Liver (tissue), 9 donors: ENCODE measurements around the gene NPIPA1. TPM values are rescaled to one million over a fixed set of nuclear protein-coding genes. Genes with fewer than 3 reads are reported as not detected.

Experiments
- DNase-seq: peaks from one replicate; pipeline ENCODE4 v3.0.0-alpha.2; 2017; ENCODE audit warnings: low spot score
- H3K27ac ChIP-seq, 2 donors: one replicate each; pipeline ENCODE4 v1.7.0; 2013; ENCODE audit warnings: inconsistent platforms in 2 of 2, low read length in 2 of 2, control low read depth in 1 of 2, low read depth in 1 of 2, mild to moderate bottlenecking in 1 of 2
- H3K27me3 ChIP-seq, 4 donors: one replicate each; pipeline versions ENCODE4 v1.6.1 to v1.7.0; 2013; ENCODE audit warnings: low read length in 3 of 4, inconsistent platforms in 1 of 4, mild to moderate bottlenecking in 1 of 4, moderate library complexity in 1 of 4; ENCODE audit not compliant: control insufficient read depth in 4 of 4, insufficient read depth in 4 of 4
- H3K36me3 ChIP-seq, 4 donors: one replicate each; pipeline versions ENCODE4 v1.6.1 to v1.7.0; 2013; ENCODE audit warnings: low read length in 3 of 4, mild to moderate bottlenecking in 3 of 4, low read depth in 1 of 4, moderate library complexity in 1 of 4; ENCODE audit not compliant: control insufficient read depth in 4 of 4, insufficient read depth in 3 of 4
- H3K4me1 ChIP-seq, 4 donors: one replicate each; pipeline versions ENCODE4 v1.6.1 to v1.7.0; 2013; ENCODE audit warnings: low read length in 3 of 4, mild to moderate bottlenecking in 3 of 4, moderate library complexity in 1 of 4; ENCODE audit not compliant: control insufficient read depth in 4 of 4, insufficient read depth in 4 of 4
- H3K4me3 ChIP-seq, 3 donors: one replicate each; pipeline versions ENCODE4 v1.6.1 to v1.7.0; 2013; ENCODE audit warnings: low read length in 3 of 3, control low read depth in 1 of 3, low read depth in 1 of 3, mild to moderate bottlenecking in 1 of 3
- H3K9ac ChIP-seq, 2 donors: one replicate each; pipeline ENCODE4 v1.7.0; 2013; ENCODE audit warnings: low read length in 2 of 2, mild to moderate bottlenecking in 2 of 2, moderate library complexity in 2 of 2, control low read depth in 1 of 2, low read depth in 1 of 2
- H3K9me3 ChIP-seq, 4 donors: one replicate each; pipeline versions ENCODE4 v1.6.1 to v1.7.0; 2013; ENCODE audit warnings: low read length in 3 of 4; ENCODE audit not compliant: control insufficient read depth in 4 of 4
- FOXA1 ChIP-seq: IDR thresholded peaks from 2 replicates; pipeline ENCODE4 v1.6.1; 2016; ENCODE audit warnings: antibody characterized with exemption
- FOXA2 ChIP-seq: IDR thresholded peaks from 2 replicates; pipeline ENCODE4 v1.6.1; 2016; ENCODE audit warnings: antibody characterized with exemption
- HNF4A ChIP-seq, 2 donors: conservative IDR thresholded peaks; 2 replicates each; pipeline ENCODE4 v1.6.1; 2016; ENCODE audit warnings: antibody characterized with exemption in 2 of 2, mild to moderate bottlenecking in 2 of 2
- HNF4G ChIP-seq: IDR thresholded peaks from 2 replicates; pipeline ENCODE4 v1.6.1; 2016; ENCODE audit warnings: antibody characterized with exemption
- JUND ChIP-seq, 2 donors: IDR thresholded peaks; 2 replicates each; pipeline ENCODE4 v1.6.1; 2016; ENCODE audit warnings: antibody characterized with exemption in 2 of 2
- NR2F2 ChIP-seq: IDR thresholded peaks from 2 replicates; pipeline ENCODE4 v1.6.1; 2016; ENCODE audit warnings: antibody characterized with exemption
- RAD21 ChIP-seq, 2 donors: IDR thresholded peaks; 2 replicates each; pipeline ENCODE4 v1.6.1; 2016; ENCODE audit warnings: antibody characterized with exemption in 2 of 2, mild to moderate bottlenecking in 2 of 2
- REST ChIP-seq: IDR thresholded peaks from 2 replicates; pipeline ENCODE4 v1.6.1; 2016; ENCODE audit warnings: antibody characterized with exemption, mild to moderate bottlenecking
- RXRA ChIP-seq, 2 donors: IDR thresholded peaks; 2 replicates each; pipeline ENCODE4 v1.6.1; 2017 to 2018; ENCODE audit warnings: antibody characterized with exemption in 2 of 2, mild to moderate bottlenecking in 1 of 2
- TAF1 ChIP-seq: conservative IDR thresholded peaks from 2 replicates; pipeline ENCODE4 v1.6.1; 2016; ENCODE audit warnings: antibody characterized with exemption, mild to moderate bottlenecking
- ZBTB33 ChIP-seq: IDR thresholded peaks from 2 replicates; pipeline ENCODE4 v1.6.1; 2016; ENCODE audit warnings: antibody characterized with exemption
- WGBS: extraction: QIAGEN DNeasy Blood & Tissue Kit; methylation state at CpG from one replicate; pipeline ENCODE4 v1.1.7; 2013; 5-methylcytosine and 5-hydroxymethylcytosine counted together
- polyA plus RNA-seq, 2 donors: library from polyadenylated mRNA; stranded (reverse) in 1 of 2; unstranded in 1 of 2; fragments of 200-250 nt in 1 of 2; fragments of >200 nt in 1 of 2; fragmentation: Nextera tagmentation in 1 of 2; extraction: Ambion mirVana in 1 of 2; gene quantifications; one replicate each; pipeline versions ENCODE4 v1.2.1 to v1.2.3, GENCODE V29; 2013 to 2015
- total RNA-seq, 2 donors: library from RNA; depleted of rRNA; stranded (reverse); fragments of >200 nt; gene quantifications; one replicate each; pipeline ENCODE4 v1.2.3, GENCODE V29; 2014
- TF ChIP-seq, protein P1 (sequence below): fragments of 150-350 bp; IDR thresholded peaks from 2 replicates; pipeline ENCODE4 v1.5.1; 2017; ENCODE audit warnings: improper control_type of control experiment, low read depth, low read length; ENCODE audit not compliant: missing input control
- donor health status: healthy.
- donor health status: healthy.
- donor health status: healthy.
- donor health status: healthy.
- donor health status: healthy.

NPIPA1 gene
- total and polyA plus RNA-seq, 4 donors, result 10.3 to 43.4 (median 18.7) TPM

DNA sequence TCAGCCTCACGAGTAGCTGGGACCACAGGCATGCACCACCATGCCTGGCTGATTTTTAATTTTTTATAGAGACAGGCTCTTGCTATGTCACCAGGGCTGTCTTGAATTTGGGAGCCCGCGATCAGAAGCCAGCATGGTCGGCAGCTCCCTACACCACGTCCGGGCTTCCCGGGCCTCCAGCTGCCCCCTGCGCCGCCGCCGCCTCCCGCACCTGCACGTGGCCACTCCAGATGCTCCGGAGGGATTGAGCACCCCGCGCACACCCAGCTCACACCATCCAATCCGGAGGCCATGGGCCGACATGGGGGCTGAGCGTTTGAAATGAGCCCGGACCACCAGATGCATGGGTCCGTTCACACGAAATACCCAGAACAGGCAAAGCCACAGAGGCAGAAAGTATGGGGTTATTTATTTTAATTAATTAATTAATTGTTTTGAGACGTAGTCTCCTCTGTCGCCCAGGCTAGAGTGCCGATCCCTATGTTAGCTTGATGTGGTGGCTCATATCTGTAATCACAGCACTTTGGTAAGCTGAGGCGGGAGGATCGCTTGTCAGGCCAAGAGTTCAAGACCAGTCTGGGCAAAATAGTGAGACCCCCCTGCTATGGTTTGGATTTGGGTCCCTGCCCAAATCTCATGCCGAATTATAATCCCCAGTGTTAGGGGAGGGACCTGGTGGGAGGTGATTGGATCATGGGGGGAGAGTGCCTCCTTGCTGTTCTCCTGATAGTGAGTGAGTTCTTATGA, 20.5 kb downstream of the NPIPA1 start:
- Histone ChIP-seq H3K36me3 (no peaks in the 10 kb centered on the region), H3K4me3 (no peak overlapping the region), H3K27me3 (no peaks in the 10 kb centered on the region), H3K9me3 (no peaks in the 10 kb centered on the region), H3K4me1 (peaks cover 0 to 24% (median 14%) of the 10 kb centered on the region in 4 donors), H3K9ac (no peak overlapping the region), H3K27ac (no peak overlapping the region)
- DNase-seq, result no peak
- 95% methylated on average over 28 of the region's 28 CpGs for WGBS
- TF ChIP-seq HNF4G (no peak), FOXA1 (no peak), REST (no peak), RAD21 (IDR thresholded peaks at IDR 0.05) (no peak), ZBTB33 (no peak), TAF1 (no peak), JUND (IDR thresholded peaks at IDR 0.05) (no peak), NR2F2 (no peak), RXRA (IDR thresholded peaks at IDR 0.05) (no peak), HNF4A (conservative IDR thresholded peaks at IDR 0.05) (no peak)
- TF ChIP-seq, protein P1, sequence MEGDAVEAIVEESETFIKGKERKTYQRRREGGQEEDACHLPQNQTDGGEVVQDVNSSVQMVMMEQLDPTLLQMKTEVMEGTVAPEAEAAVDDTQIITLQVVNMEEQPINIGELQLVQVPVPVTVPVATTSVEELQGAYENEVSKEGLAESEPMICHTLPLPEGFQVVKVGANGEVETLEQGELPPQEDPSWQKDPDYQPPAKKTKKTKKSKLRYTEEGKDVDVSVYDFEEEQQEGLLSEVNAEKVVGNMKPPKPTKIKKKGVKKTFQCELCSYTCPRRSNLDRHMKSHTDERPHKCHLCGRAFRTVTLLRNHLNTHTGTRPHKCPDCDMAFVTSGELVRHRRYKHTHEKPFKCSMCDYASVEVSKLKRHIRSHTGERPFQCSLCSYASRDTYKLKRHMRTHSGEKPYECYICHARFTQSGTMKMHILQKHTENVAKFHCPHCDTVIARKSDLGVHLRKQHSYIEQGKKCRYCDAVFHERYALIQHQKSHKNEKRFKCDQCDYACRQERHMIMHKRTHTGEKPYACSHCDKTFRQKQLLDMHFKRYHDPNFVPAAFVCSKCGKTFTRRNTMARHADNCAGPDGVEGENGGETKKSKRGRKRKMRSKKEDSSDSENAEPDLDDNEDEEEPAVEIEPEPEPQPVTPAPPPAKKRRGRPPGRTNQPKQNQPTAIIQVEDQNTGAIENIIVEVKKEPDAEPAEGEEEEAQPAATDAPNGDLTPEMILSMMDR, result no peak

GRCh38 chr16:14958323-14958600, 21.0 kb downstream of the NPIPA1 start:
- TF ChIP-seq JUND (IDR thresholded peaks at IDR 0.05) (no peak), FOXA2 (no peak)
- DNase-seq, result no peak
- Histone ChIP-seq H3K27me3 (no peaks in the 10 kb centered on the region), H3K9ac (no peak overlapping the region), H3K27ac (no peak overlapping the region), H3K4me3 (no peak overlapping the region), H3K4me1 (peaks cover 0 to 24% (median 14%) of the 10 kb centered on the region in 4 donors), H3K9me3 (no peaks in the 10 kb centered on the region), H3K36me3 (no peaks in the 10 kb centered on the region)
- 90% methylated on average over 4 of the region's 4 CpGs for WGBS
